SIG-M5 treated with dmso at 0.1 percent for 504 hours (cell line): Measurements from ENCODE around the gene PLXND1.
A peak's percentile ranks its signal among the peaks of the same experiment; 100 is the strongest.

Experiments used
- DNase-seq: peaks from one replicate; lab custom pipeline; 2025; ENCODE audit not compliant: unreplicated experiment; lab: John Stamatoyannopoulos, UW

PLXND1 gene

GRCh38 chr3:129629011-129629410, 22.5 kb upstream of the PLXND1 start:
- no peak for DNase-seq

GRCh38 chr3:129628169-129628522, 21.7 kb upstream of the PLXND1 start:
- no peak for DNase-seq

GRCh38 chr3:129627350-129628168, 21.1 kb upstream of the PLXND1 start:
- DNase-seq = peak; percentile 61

DNA sequence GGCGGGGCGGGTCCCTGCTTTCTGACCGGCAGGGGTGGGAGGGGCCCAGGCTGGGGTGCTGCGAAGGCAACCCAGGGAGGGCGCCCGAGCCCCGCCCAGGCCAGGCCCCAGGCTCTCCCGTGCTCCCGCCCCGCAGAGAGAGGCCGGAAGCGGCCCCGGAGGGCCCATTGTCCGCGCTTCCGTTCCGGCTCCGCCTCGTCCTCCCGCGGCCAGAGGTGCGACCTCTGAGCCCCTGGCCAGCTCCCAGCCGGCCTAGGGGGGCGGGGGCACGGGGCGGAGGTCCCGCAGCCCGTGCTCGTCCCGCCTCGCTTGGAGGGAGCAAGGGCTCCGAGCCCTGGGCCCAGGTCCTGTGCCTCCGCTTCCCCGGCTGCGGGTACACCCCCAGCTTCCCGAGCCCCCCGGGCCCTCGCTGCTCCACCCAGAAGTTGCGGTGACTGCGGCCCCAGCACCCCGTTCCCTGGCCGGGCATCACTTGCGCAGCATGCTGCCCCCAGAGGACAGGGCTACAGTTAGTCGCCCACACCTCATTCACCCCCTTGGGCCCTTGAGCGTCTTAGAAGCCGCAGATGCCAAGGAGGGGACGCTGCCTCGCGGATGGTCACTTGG, 20.4 kb upstream of the PLXND1 start:
- peak; percentile 72 for DNase-seq

- DNase-seq = no peak
Observed at GRCh38 chr3:129625072-129625874, 18.8 kb upstream of the PLXND1 start.

DNA sequence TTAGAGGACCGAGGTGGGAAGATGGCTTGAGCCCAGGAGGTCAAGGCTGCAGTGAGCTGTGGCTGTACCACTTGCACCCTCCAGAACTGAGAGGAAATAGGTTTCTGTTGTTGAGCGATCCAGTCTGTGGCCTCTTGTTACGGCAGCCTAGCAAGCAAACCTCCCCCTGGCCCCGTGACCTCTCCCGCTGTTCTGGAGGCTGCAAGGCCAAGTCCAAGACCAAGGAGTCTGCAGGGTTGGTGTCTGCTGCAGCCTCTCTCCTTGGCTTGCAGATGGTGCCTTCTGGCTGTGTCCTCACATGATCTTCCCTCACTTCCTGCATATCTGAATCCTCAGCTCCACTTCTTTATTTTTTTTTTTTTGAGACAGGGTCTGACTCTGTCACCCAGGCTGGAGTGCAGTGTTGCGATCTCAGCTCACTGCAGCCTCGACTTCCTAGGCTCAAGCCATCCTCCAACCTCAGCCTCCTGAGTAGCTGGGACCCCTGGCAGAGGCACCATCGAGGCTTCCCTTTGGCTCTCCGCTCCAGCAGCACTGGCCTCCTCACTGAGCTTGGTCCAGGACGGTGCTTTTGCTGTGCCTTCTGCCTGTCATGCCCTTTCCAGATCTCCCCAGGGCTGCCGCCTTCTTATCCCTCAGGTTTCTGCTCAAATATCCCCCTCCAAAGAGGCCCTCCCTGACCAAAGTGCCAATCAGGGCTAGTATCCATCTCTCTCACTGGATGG, 18.0 kb upstream of the PLXND1 start:
- DNase-seq = no peak

DNA sequence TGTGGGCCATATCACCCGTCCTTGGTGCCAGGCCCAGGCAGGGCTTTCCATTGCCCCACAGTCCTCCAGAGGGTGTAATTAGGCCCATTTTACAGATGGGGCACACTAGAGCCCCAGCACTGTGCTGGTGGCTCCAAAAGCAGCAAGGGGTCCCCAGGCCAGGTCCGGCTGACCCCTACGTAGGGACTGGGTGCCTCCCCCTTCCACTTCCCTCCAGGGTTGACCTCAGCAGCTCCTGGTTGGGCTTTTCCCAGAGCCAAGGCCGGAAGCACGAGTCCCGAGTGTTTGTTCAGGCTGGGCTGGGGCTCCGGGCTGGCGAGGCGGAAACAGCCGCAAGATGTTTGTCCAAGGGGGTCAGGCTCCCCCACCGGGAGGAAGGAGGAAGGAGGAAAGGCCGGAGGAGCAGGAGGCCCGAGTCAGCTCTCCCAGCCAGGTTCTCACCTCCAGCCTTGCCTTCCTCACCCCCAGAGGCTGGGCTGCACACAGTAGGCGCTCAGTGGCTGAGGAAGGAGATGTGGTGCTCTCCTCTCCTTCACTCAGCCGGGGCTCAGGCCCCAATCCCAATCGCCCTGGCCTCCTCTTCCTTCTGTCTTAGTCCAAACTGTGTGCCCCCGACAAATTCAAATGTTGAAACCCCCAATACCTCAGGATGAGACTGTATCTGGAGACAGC, 17.1 kb upstream of the PLXND1 start:
- DNase-seq = no peak

- no peak for DNase-seq
Observed at GRCh38 chr3:129622933-129623332, 16.5 kb upstream of the PLXND1 start.

- no peak for DNase-seq
Observed at GRCh38 chr3:129622226-129622874, 15.9 kb upstream of the PLXND1 start.

DNA sequence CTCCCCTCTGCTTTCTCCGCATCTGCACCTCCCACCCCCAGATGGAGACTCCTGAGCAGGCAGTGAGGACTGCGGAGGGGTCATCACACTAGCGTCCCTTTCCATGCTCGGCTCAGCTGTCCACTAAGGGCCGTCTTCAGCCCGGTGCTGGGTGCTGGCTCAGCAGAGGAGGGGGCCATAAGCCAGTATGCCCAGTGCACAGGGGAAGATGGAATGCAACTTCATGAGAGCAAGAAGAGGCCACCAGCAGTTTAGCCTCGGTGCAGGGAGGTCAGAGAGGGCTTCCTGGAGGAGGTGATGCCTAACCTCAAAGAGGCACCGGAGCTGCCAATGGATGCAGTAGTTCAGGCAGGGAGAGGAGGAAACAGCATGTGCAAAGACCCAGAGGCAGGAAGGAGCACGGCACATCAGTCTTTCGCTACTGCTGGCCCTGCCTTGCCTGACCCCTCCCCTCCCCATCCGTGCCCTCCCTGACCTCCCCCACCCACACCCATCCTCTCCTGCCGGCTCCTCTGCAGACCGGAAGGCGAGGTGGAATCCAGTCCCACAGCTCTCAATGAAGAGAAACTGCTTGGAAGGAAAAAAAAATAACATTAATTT, 15.2 kb upstream of the PLXND1 start:
- DNase-seq = no peak

GRCh38 chr3:129620828-129621559, 14.5 kb upstream of the PLXND1 start:
- DNase-seq = no peak

- peak; percentile 53 for DNase-seq
Observed at GRCh38 chr3:129619726-129620162, 13.3 kb upstream of the PLXND1 start.

DNA sequence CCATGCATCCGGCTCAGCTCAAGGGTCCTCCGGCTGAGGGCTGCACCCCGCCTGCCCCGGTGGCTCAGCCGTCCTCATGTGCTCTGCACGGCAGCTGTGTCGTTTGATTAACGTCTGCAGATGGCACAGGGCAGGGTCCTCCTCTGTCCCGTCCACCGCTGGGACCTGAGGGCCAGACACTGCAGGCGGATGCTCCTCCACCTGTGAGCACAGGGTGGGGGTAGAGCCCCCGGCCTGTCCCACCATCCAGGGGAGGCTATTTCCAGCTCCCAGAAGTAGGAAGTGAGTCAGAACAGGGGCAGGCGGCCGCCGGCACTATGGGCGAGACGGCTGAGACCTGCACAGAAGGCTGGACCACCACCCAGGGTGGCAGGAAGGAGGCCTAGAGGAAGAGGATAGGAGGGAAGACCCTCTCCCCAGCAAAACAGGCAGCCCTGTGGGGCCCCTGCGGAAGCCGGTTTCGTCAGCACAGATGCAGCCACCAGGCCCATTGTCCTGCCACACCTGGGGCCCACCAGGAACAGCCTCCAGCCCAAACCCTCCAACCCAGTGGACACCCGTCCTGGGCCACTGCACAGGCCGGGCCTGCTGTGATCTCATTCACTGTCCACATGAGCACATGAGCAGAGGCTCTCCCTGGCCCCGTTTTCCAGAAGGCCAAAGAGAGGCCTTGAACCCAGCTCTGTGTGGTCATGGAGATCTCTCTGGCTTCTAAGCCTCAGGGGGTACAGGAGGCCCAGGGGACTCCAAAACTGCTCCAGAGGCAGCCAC, 12.6 kb upstream of the PLXND1 start:
- no peak for DNase-seq

DNA sequence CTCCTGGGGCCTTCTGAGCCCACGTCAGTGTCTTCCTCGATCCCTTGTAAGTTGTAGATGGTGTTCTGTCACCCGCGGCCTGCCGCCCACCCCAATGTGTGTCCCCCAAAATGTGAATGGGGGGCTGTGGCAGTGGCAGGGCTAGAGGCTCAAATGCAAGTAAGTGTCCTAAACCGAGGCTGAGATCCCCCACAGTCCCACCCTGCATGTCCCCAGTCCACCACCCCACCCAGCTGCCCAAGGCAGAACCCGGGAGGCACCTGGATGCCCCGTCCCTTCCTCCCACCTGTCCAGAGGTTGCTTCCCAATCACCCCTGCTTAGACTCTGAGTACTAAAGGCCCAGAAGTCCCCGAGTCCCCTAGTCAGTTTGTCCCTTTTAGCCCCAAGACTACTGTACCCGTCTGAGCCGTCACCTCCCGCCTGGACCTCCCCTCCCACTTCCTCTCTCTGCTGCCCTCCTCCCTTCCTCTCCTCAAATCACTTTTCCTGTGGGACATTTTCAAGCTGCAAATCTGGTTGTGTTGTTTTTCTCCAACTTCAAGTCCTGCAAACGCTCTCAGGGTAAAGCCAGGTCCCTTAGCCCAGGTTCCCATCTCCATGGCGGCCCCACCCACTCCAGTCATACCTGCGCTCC, 11.8 kb upstream of the PLXND1 start:
- DNase-seq = no peak

GRCh38 chr3:129617381-129618185, 11.1 kb upstream of the PLXND1 start:
- no peak for DNase-seq

- no peak for DNase-seq
Observed at GRCh38 chr3:129616713-129617112, 10.2 kb upstream of the PLXND1 start.

- DNase-seq = no peak
Observed at GRCh38 chr3:129616291-129616690, 9.8 kb upstream of the PLXND1 start.
